Loucy (cell line): ENCODE data around the gene TIFAB.

Experiments
- CTCF ChIP-seq: fragments of 200-600 bp; sonication (generic); conservative IDR thresholded peaks from 2 replicates; pipeline ENCODE4 v1.5.1; 2014; ENCODE audit warnings: mild to moderate bottlenecking, antibody characterized with exemption, low read length
- EZH2phosphoT487 ChIP-seq: fragments of 200-600 bp; IDR thresholded peaks from 2 replicates; pipeline ENCODE4 v1.6.1; 2018; ENCODE audit warnings: antibody characterized with exemption, mild to moderate bottlenecking, moderate library complexity, borderline replicate concordance

DNA sequence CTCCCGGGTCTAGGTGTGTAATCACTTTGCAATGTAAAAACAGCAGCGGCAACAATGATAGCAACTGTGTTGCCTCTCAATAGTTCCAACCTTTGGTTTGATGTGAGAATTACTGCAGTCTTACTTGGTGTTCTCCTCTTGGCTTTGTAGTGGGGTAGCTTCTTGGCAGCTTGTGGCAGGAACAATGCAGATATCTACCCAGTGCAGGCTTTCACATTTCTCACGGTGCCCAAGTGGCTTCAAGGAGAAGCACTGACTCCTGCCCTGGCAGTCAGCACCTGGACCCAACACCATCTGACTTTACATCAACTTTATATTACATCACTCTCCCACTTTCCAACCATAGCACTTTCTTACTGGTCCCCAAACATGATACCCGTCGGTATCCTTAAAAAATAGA, 28.4 kb upstream of the TIFAB start:
- no peak for TF ChIP-seq CTCF
- TF ChIP-seq EZH2phosphoT487 = no peak
